ENCODE results near the gene BDH2. TPM values are rescaled to one million over a fixed set of nuclear protein-coding genes. Genes with fewer than 3 reads are reported as not detected.

The BDH2 gene
- total RNA-seq, 1 donor from 2014 or later: 60.0 TPM

GRCh38 chr4:103030791-103031190 is 68.8 kb downstream of the BDH2 start:
- no peak for TF ChIP-seq CTCF (IDR thresholded peaks at IDR 0.05)
- H3K36me3 Mint-ChIP-seq (ENCODE audit: unreplicated experiment): peaks cover 16% of the 10 kb centered on the region

GRCh38 chr4:103029300-103029699 is 70.3 kb downstream of the BDH2 start:
- Mint-ChIP-seq H3K27me3 (ENCODE audit: unreplicated experiment) (no peaks in the 10 kb centered on the region), H3K4me3 (ENCODE audit: unreplicated experiment) (no peak overlapping the region), H3K9me3 (ENCODE audit: unreplicated experiment) (no peaks in the 10 kb centered on the region), H3K4me1 (ENCODE audit: unreplicated experiment) (no peaks in the 10 kb centered on the region), H3K27ac (ENCODE audit: unreplicated experiment) (no peak overlapping the region), H3K36me3 (ENCODE audit: unreplicated experiment) (peaks cover 9% of the 10 kb centered on the region)
- TF ChIP-seq CTCF (IDR thresholded peaks at IDR 0.05): no peak
- no peak for DNase-seq (ENCODE audit: extremely low spot score, unreplicated experiment)

More at GRCh38 chr4:103030791-103031190, 68.8 kb downstream of the BDH2 start:
- no peak overlapping the region for H3K27ac Mint-ChIP-seq (ENCODE audit: unreplicated experiment)
- H3K9me3 Mint-ChIP-seq (ENCODE audit: unreplicated experiment): no peaks in the 10 kb centered on the region
- H3K27me3 Mint-ChIP-seq (ENCODE audit: unreplicated experiment): no peaks in the 10 kb centered on the region
- H3K4me1 Mint-ChIP-seq (ENCODE audit: unreplicated experiment): no peaks in the 10 kb centered on the region
- no peak overlapping the region for H3K4me3 Mint-ChIP-seq (ENCODE audit: unreplicated experiment)
- no peak for DNase-seq (ENCODE audit: extremely low spot score, unreplicated experiment)

Other genes with a start within 250 kb of the BDH2 start
- 27.2 and 30.4 TPM in 2 replicates for gene CISD2, start 230.8 kb downstream of the BDH2 start, total RNA-seq
- 1.0 and 1.8 TPM in 2 replicates for gene SLC9B1, start 80.1 kb downstream of the BDH2 start, total RNA-seq
- 19.9 and 21.6 TPM in 2 replicates for gene SLC9B2, start 23.1 kb downstream of the BDH2 start, total RNA-seq
- 5.7 and 6.9 TPM in 2 replicates for gene CENPE, start 98.5 kb upstream of the BDH2 start, total RNA-seq

All from osteocyte (in vitro differentiated cells).